Endothelial cell of umbilical vein (primary cell): ENCODE data around the gene TEX35.

ENCODE experiments used
- CTCF ChIP-seq, 2 donors: IDR thresholded peaks; 1 replicate in 1 of 2; 2 replicates in 1 of 2; pipeline ENCODE4 v1.5.1; 2011; ENCODE audit warnings: low read length in 2 of 2, mild to moderate bottlenecking in 2 of 2, moderate library complexity in 2 of 2, control low read depth in 1 of 2, inconsistent platforms in 1 of 2, low read depth in 1 of 2; ENCODE audit not compliant: insufficient read depth in 1 of 2; ENCODE audit errors: extremely low read depth in 1 of 2
- MAX ChIP-seq: IDR thresholded peaks from 2 replicates; pipeline ENCODE4 v1.6.1; 2011; ENCODE audit not compliant: insufficient read depth, insufficient read length
- POLR2A ChIP-seq: IDR thresholded peaks from 2 replicates; pipeline ENCODE4 v1.6.1; 2012; ENCODE audit warnings: low read depth, mild to moderate bottlenecking, control low read depth, low read length

- TF ChIP-seq MAX (no peak), CTCF (IDR thresholded peaks at IDR 0.05; ENCODE audit: extremely low read depth in 1 of 2, insufficient read depth in 1 of 2, low read depth in 1 of 2, low read length in 2 of 2) (peak; percentile 83 to 89), POLR2A (no peak)
Observed at GRCh38 chr1:178542554-178543289, 29.8 kb downstream of the TEX35 start.
